HepG2 (cell line): ENCODE measurements around the gene SLX9. TPM values are rescaled to one million over a fixed set of nuclear protein-coding genes. Genes with fewer than 3 reads are reported as not detected.

Experiments
- CEBPB ChIP-seq: IDR thresholded peaks from 2 replicates; pipeline ENCODE4 v1.6.1; 2011; ENCODE audit warnings: low read depth, low read length, improper control_type of control experiment, borderline replicate concordance
- ESRRA ChIP-seq: sonication (generic); formaldehyde crosslinking; IDR thresholded peaks from 2 replicates; pipeline ENCODE4 v1.5.1; 2020; ENCODE audit warnings: mild to moderate bottlenecking, low read depth, missing genetic modification reagents
- FOSL1 ChIP-seq: sonication (generic); formaldehyde crosslinking; IDR thresholded peaks from 2 replicates; pipeline ENCODE4 v1.9.0; 2021; ENCODE audit warnings: missing genetic modification reagents, borderline replicate concordance
- GABPB1 ChIP-seq: IDR thresholded peaks from 2 replicates; pipeline ENCODE4 v1.6.1; 2016; ENCODE audit warnings: mild to moderate bottlenecking, missing genetic modification reagents, moderate library complexity, missing compliant biosample characterization
- HIVEP1 ChIP-seq: sonication (generic); formaldehyde crosslinking; IDR thresholded peaks from 2 replicates; pipeline ENCODE4 v1.4.0; 2020; ENCODE audit warnings: mild to moderate bottlenecking, missing genetic modification reagents
- RFXAP ChIP-seq: sonication (generic); formaldehyde crosslinking; IDR thresholded peaks from 2 replicates; pipeline ENCODE4 v1.4.0; 2020; ENCODE audit warnings: missing genetic modification reagents, borderline replicate concordance
- SAFB2 ChIP-seq: sonication (generic); formaldehyde crosslinking; IDR thresholded peaks from 2 replicates; pipeline ENCODE4 v1.5.1; 2020; ENCODE audit warnings: missing genetic modification reagents, low read depth, mild to moderate bottlenecking, borderline replicate concordance
- SP4 ChIP-seq: sonication (generic); formaldehyde crosslinking; IDR thresholded peaks from 2 replicates; pipeline ENCODE4 v1.8.1; 2023; ENCODE audit warnings: mild to moderate bottlenecking, missing genetic modification reagents
- ZFP1 ChIP-seq: IDR thresholded peaks from 2 replicates; pipeline ENCODE4 v1.6.1; 2016
- ZNF263 ChIP-seq: sonication (generic); formaldehyde crosslinking; IDR thresholded peaks from 2 replicates; pipeline ENCODE4 v1.4.0; 2020; ENCODE audit warnings: missing genetic modification reagents
- ZNF567 ChIP-seq: sonication (generic); formaldehyde crosslinking; IDR thresholded peaks from 2 replicates; pipeline ENCODE4 v1.8.1; 2023; ENCODE audit warnings: mild to moderate bottlenecking, missing genetic modification reagents, borderline replicate concordance
- ZNF792 ChIP-seq: IDR thresholded peaks from 2 replicates; pipeline ENCODE4 v1.6.1; 2016
- ZNF839 ChIP-seq: sonication (generic); formaldehyde crosslinking; IDR thresholded peaks from 2 replicates; pipeline ENCODE4 v1.4.0; 2020; ENCODE audit warnings: missing genetic modification reagents, mild to moderate bottlenecking, borderline replicate concordance
- ZNF883 ChIP-seq: sonication (generic); formaldehyde crosslinking; IDR thresholded peaks from 2 replicates; pipeline ENCODE4 v1.5.1; 2020; ENCODE audit warnings: mild to moderate bottlenecking, missing genetic modification reagents; ENCODE audit errors: not compliant biosample characterization
- polyA plus RNA-seq, 8 experiments: library from polyadenylated mRNA; depleted of rRNA in 3 of 8; stranded (reverse) in 7 of 8; unstranded in 1 of 8; fragments of >200 nt; fragmentation: Illumina TruSeq in 4 of 8; extraction: Trizol in 4 of 8; gene quantifications; 2 replicates each; pipeline versions ENCODE4 v1.2.1 to v1.2.3, GENCODE V29; 2011 to 2016; ENCODE audit warnings: low read depth in 4 of 8, missing spikeins in 1 of 8, mixed read lengths in 1 of 8; ENCODE audit not compliant: insufficient read depth in 1 of 8
- total RNA-seq, 5 experiments: library from RNA; depleted of rRNA; stranded (reverse); fragments of >200 nt; fragmentation: Illumina TruSeq; extraction: Trizol; gene quantifications; 2 replicates each; pipeline ENCODE4 v1.2.3, GENCODE V29; 2016; ENCODE audit warnings: low read depth in 1 of 5
- TF ChIP-seq, protein P1 (sequence below), 2 experiments: sonication (generic) in 1 of 2; formaldehyde crosslinking in 1 of 2; IDR thresholded peaks; 2 replicates each; pipeline versions ENCODE4 v1.4.0 to v1.6.1; 2016 to 2020; ENCODE audit warnings: borderline replicate concordance in 1 of 2, low read depth in 1 of 2, mild to moderate bottlenecking in 1 of 2, missing genetic modification reagents in 1 of 2
- TF ChIP-seq, protein P2 (sequence below), 2 experiments: sonication (generic) in 1 of 2; formaldehyde crosslinking in 1 of 2; IDR thresholded peaks; 2 replicates each; pipeline versions ENCODE4 v1.5.1 to v1.6.1; 2011 to 2020; ENCODE audit warnings: borderline replicate concordance in 1 of 2, low read depth in 1 of 2, low read length in 1 of 2, mild to moderate bottlenecking in 1 of 2, missing genetic modification reagents in 1 of 2, moderate library complexity in 1 of 2
- TF ChIP-seq, protein P3 (sequence below): sonication (generic); formaldehyde crosslinking; conservative IDR thresholded peaks from 2 replicates; pipeline ENCODE4 v1.4.0; 2020; ENCODE audit warnings: missing genetic modification reagents
- TF ChIP-seq, protein P4 (sequence below): sonication (generic); formaldehyde crosslinking; conservative IDR thresholded peaks from 2 replicates; pipeline ENCODE4 v1.4.0; 2020; ENCODE audit warnings: missing genetic modification reagents

The SLX9 gene
- total and polyA plus RNA-seq, 2 of the 13 experiments (the other 11 are each of a cell fraction or from before 2014, with no cell fraction given): 21.0 to 47.1 TPM

DNA sequence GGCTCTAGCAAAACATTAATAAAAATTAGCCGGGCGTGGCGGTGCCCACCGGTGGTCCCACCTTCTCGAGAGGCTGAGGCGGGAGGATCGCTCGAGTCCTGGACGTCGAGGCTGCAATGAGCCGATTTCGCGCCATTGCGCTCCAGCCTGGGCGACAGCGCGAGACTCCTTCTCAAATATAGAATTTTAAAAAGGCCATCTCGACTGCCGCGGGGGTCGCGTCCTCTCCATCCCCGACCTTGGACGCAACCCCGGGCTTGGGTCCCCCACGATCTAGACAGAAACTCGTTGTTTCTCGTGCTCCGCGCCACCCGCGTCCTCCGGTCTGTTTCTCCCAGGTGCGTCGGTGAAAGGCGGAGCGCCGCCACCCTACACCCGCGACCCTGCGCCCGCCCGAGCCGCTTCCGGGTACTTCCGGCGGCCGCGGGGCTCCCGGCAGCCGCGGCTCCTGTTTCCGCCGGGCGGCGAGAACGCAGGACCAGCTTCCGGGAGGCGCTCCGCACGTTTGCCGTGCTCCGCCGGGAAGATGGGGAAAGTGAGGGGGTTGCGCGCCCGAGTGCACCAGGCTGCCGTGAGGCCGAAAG, at the start of gene SLX9 (continued):
- TF ChIP-seq, protein P1, sequence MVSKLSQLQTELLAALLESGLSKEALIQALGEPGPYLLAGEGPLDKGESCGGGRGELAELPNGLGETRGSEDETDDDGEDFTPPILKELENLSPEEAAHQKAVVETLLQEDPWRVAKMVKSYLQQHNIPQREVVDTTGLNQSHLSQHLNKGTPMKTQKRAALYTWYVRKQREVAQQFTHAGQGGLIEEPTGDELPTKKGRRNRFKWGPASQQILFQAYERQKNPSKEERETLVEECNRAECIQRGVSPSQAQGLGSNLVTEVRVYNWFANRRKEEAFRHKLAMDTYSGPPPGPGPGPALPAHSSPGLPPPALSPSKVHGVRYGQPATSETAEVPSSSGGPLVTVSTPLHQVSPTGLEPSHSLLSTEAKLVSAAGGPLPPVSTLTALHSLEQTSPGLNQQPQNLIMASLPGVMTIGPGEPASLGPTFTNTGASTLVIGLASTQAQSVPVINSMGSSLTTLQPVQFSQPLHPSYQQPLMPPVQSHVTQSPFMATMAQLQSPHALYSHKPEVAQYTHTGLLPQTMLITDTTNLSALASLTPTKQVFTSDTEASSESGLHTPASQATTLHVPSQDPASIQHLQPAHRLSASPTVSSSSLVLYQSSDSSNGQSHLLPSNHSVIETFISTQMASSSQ (IDR thresholded peaks at IDR 0.05; ENCODE audit: low read depth): no peak; the same call in 1 of the 2 replicates
- TF ChIP-seq, protein P1 (CRISPR knock-in tag; IDR thresholded peaks at IDR 0.05; ENCODE audit: borderline replicate concordance): peak; percentile 82
- 0 out of 2 replicates have a peak, but pooled peaks have one; percentile 47 for TF ChIP-seq ZNF263 (CRISPR knock-in tag)
- no peak for TF ChIP-seq FOSL1 (CRISPR knock-in tag)
- peak; percentile 91 for TF ChIP-seq SP4 (CRISPR knock-in tag)
- TF ChIP-seq, protein P2, sequence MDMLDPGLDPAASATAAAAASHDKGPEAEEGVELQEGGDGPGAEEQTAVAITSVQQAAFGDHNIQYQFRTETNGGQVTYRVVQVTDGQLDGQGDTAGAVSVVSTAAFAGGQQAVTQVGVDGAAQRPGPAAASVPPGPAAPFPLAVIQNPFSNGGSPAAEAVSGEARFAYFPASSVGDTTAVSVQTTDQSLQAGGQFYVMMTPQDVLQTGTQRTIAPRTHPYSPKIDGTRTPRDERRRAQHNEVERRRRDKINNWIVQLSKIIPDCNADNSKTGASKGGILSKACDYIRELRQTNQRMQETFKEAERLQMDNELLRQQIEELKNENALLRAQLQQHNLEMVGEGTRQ (IDR thresholded peaks at IDR 0.05; ENCODE audit: low read depth, low read length): no peak
- TF ChIP-seq, protein P2 (CRISPR knock-in tag; IDR thresholded peaks at IDR 0.05; ENCODE audit: borderline replicate concordance): no peak; the same call in 1 of the 2 replicates
- peak; percentile 99 for TF ChIP-seq GABPB1 (CRISPR knock-in tag)
- no peak for TF ChIP-seq CEBPB
- peak; percentile 31 for TF ChIP-seq ZNF883 (CRISPR knock-in tag)
- TF ChIP-seq HIVEP1 (CRISPR knock-in tag): peak; percentile 59; the same call in 1 of the 2 replicates
- TF ChIP-seq SAFB2 (CRISPR knock-in tag): no peak; the same call in none of the 2 replicates
- TF ChIP-seq, protein P3, sequence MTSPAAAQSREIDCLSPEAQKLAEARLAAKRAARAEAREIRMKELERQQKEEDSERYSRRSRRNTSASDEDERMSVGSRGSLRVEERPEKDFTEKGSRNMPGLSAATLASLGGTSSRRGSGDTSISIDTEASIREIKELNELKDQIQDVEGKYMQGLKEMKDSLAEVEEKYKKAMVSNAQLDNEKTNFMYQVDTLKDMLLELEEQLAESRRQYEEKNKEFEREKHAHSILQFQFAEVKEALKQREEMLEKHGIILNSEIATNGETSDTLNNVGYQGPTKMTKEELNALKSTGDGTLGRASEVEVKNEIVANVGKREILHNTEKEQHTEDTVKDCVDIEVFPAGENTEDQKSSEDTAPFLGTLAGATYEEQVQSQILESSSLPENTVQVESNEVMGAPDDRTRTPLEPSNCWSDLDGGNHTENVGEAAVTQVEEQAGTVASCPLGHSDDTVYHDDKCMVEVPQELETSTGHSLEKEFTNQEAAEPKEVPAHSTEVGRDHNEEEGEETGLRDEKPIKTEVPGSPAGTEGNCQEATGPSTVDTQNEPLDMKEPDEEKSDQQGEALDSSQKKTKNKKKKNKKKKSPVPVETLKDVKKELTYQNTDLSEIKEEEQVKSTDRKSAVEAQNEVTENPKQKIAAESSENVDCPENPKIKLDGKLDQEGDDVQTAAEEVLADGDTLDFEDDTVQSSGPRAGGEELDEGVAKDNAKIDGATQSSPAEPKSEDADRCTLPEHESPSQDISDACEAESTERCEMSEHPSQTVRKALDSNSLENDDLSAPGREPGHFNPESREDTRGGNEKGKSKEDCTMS (CRISPR knock-in tag): no peak
- peak; percentile 30; the same call in 1 of the 2 replicates for TF ChIP-seq ZFP1 (CRISPR knock-in tag)
- no peak; the same call in 1 of the 2 replicates for TF ChIP-seq ZNF567 (CRISPR knock-in tag)
- peak; percentile 78 for TF ChIP-seq RFXAP
- TF ChIP-seq, protein P4, sequence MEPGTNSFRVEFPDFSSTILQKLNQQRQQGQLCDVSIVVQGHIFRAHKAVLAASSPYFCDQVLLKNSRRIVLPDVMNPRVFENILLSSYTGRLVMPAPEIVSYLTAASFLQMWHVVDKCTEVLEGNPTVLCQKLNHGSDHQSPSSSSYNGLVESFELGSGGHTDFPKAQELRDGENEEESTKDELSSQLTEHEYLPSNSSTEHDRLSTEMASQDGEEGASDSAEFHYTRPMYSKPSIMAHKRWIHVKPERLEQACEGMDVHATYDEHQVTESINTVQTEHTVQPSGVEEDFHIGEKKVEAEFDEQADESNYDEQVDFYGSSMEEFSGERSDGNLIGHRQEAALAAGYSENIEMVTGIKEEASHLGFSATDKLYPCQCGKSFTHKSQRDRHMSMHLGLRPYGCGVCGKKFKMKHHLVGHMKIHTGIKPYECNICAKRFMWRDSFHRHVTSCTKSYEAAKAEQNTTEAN (CRISPR knock-in tag): no peak
- TF ChIP-seq ZNF839 (CRISPR knock-in tag): peak; percentile 80; the same call in 1 of the 2 replicates
- TF ChIP-seq ESRRA (CRISPR knock-in tag): peak; percentile 85
- TF ChIP-seq ZNF792 (CRISPR knock-in tag): peak; percentile 85
